Mucosa of rectum (tissue), 2 donors: Measurements from ENCODE around the gene IGSF3.

ENCODE experiments used
- H3K27ac ChIP-seq, 2 donors: one replicate each; pipeline ENCODE4 v1.7.0; 2013; ENCODE audit warnings: inconsistent platforms in 2 of 2, low read depth in 2 of 2, low read length in 2 of 2
- H3K27me3 ChIP-seq, 2 donors: one replicate each; pipeline ENCODE4 v1.7.0; 2013; ENCODE audit warnings: low read length in 2 of 2; ENCODE audit not compliant: control insufficient read depth in 2 of 2, insufficient read depth in 2 of 2
- H3K36me3 ChIP-seq, 2 donors: one replicate each; pipeline ENCODE4 v1.7.0; 2013; ENCODE audit warnings: low read length in 2 of 2; ENCODE audit not compliant: control insufficient read depth in 2 of 2, insufficient read depth in 2 of 2
- H3K4me1 ChIP-seq, 2 donors: one replicate each; pipeline ENCODE4 v1.7.0; 2013; ENCODE audit warnings: low read length in 2 of 2, mild to moderate bottlenecking in 1 of 2; ENCODE audit not compliant: control insufficient read depth in 2 of 2, insufficient read depth in 2 of 2
- H3K4me3 ChIP-seq, 2 donors: one replicate each; pipeline ENCODE4 v1.7.0; 2013; ENCODE audit warnings: low read length in 2 of 2
- H3K9ac ChIP-seq, 2 donors: one replicate each; pipeline ENCODE4 v1.7.0; 2013; ENCODE audit warnings: low read length in 2 of 2, low read depth in 1 of 2, mild to moderate bottlenecking in 1 of 2
- H3K9me3 ChIP-seq, 2 donors: one replicate each; pipeline ENCODE4 v1.7.0; 2013; ENCODE audit warnings: low read length in 2 of 2; ENCODE audit not compliant: control insufficient read depth in 2 of 2
- donor health status: healthy.
- donor health status: Normal muscosa, but diverticular disease.

The IGSF3 gene

GRCh38 chr1:116531917-116532316, 135.6 kb downstream of the IGSF3 start:
- no peaks in the 10 kb centered on the region for H3K4me1 ChIP-seq
- H3K9me3 ChIP-seq: no peaks in the 10 kb centered on the region
- peaks cover 15 to 19% of the 10 kb centered on the region in 2 donors for H3K36me3 ChIP-seq
- no peak overlapping the region for H3K27ac ChIP-seq
- no peak overlapping the region for H3K9ac ChIP-seq
- H3K27me3 ChIP-seq: no peaks in the 10 kb centered on the region
- H3K4me3 ChIP-seq: no peak overlapping the region

DNA sequence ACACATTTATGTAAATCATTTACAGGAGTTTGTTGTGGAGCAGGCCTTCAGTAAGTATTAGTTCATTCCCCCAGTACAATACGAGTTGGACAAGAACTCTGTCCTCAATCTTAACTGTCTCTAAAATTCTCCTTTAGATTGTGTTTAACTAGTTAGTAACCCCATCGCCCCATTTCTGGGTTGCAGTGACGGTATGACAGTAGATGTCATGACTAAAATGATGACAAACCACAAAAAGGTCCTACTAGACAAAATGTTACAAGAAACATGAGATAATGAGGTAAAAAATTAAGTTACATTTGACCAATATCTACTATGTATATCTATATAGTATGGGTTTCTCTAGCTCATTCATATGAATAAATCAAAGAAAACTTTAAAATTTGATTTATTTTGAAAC, 137.9 kb downstream of the IGSF3 start:
- H3K4me3 ChIP-seq: no peak overlapping the region
- no peak overlapping the region for H3K9ac ChIP-seq
- H3K36me3 ChIP-seq: peaks cover 4 to 10% of the 10 kb centered on the region in 2 donors
- no peak overlapping the region for H3K27ac ChIP-seq
- no peaks in the 10 kb centered on the region for H3K27me3 ChIP-seq
- no peaks in the 10 kb centered on the region for H3K4me1 ChIP-seq
- H3K9me3 ChIP-seq: no peaks in the 10 kb centered on the region

DNA sequence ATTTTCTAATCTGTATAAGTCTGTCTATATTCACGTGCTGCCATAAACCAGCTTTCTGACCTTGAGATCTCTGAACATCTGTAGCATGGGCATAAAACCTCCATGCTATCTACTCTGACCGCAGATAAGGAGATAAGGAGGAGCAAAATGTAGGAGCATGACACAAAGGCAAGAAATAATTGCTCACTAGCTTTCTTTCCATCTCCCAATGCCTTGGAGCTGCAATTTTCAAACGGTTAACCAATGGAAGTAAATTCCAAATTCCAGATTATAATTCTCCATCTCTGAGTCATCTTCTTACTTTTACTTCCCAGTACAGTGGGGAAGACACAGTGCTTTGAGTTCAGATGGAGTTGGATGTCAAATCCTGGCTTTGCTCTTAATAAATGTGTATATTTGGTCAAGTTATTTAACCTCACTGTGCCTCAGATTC, 138.3 kb downstream of the IGSF3 start:
- H3K36me3 ChIP-seq: peaks cover 4 to 10% of the 10 kb centered on the region in 2 donors
- H3K27me3 ChIP-seq: no peaks in the 10 kb centered on the region
- no peaks in the 10 kb centered on the region for H3K4me1 ChIP-seq
- no peak overlapping the region for H3K4me3 ChIP-seq
- H3K9ac ChIP-seq: no peak overlapping the region
- no peaks in the 10 kb centered on the region for H3K9me3 ChIP-seq
- no peak overlapping the region for H3K27ac ChIP-seq

GRCh38 chr1:116528329-116529083, 139.0 kb downstream of the IGSF3 start:
- Histone ChIP-seq H3K4me3 (no peak overlapping the region), H3K27ac (no peak overlapping the region), H3K9me3 (no peaks in the 10 kb centered on the region), H3K27me3 (no peaks in the 10 kb centered on the region), H3K4me1 (no peaks in the 10 kb centered on the region), H3K36me3 (peaks cover 1 to 3% of the 10 kb centered on the region in 2 donors), H3K9ac (no peak overlapping the region)

- Histone ChIP-seq H3K36me3 (peaks cover 0 to 4% of the 10 kb centered on the region in 2 donors), H3K9me3 (no peaks in the 10 kb centered on the region), H3K27ac (no peak overlapping the region), H3K27me3 (no peaks in the 10 kb centered on the region), H3K4me1 (no peaks in the 10 kb centered on the region), H3K9ac (no peak overlapping the region), H3K4me3 (no peak overlapping the region)
Measured at GRCh38 chr1:116525440-116525839, 142.1 kb downstream of the IGSF3 start.
